Thymus (tissue), 11 donors: ENCODE results near the gene POM121. TPM values are rescaled to one million over a fixed set of nuclear protein-coding genes. Genes with fewer than 3 reads are reported as not detected.
A peak's percentile ranks its signal among the peaks of the same experiment; 100 is the strongest.
"Not testable (repeated sequence)": the region's sequence is repeated elsewhere in the genome, so short reads cannot be mapped to it uniquely, and the experiment has no call there.

Source experiments
- DNase-seq, 9 donors: peaks; one replicate each; pipeline ENCODE4 v3.0.0-alpha.2; 2013; ENCODE audit warnings: low spot score in 9 of 9, low read depth in 6 of 9, missing footprints in 1 of 9
- H3K27ac ChIP-seq, 2 donors: one replicate each; pipeline ENCODE4 v1.5.1; 2013; ENCODE audit warnings: control low read depth in 1 of 2, low read depth in 1 of 2, low read length in 1 of 2, mild to moderate bottlenecking in 1 of 2, moderate library complexity in 1 of 2
- H3K27me3 ChIP-seq, 2 donors: one replicate each; pipeline ENCODE4 v1.5.1; 2013; ENCODE audit warnings: low read length in 1 of 2; ENCODE audit not compliant: control insufficient read depth in 2 of 2, insufficient read depth in 1 of 2
- H3K36me3 ChIP-seq, 2 donors: one replicate each; pipeline ENCODE4 v1.5.1; 2013; ENCODE audit warnings: low read length in 1 of 2, mild to moderate bottlenecking in 1 of 2, moderate library complexity in 1 of 2; ENCODE audit not compliant: control insufficient read depth in 2 of 2, insufficient read depth in 2 of 2
- H3K4me1 ChIP-seq, 2 donors: one replicate each; pipeline ENCODE4 v1.5.1; 2013; ENCODE audit warnings: low read length in 2 of 2; ENCODE audit not compliant: control insufficient read depth in 2 of 2, insufficient read depth in 2 of 2
- H3K4me3 ChIP-seq, 2 donors: one replicate each; pipeline ENCODE4 v1.5.1; 2013; ENCODE audit warnings: low read length in 2 of 2, control low read depth in 1 of 2, mild to moderate bottlenecking in 1 of 2
- H3K9me3 ChIP-seq, 2 donors: one replicate each; pipeline ENCODE4 v1.5.1; 2013; ENCODE audit warnings: low read length in 1 of 2, mild to moderate bottlenecking in 1 of 2; ENCODE audit not compliant: control insufficient read depth in 2 of 2, insufficient read depth in 1 of 2
- WGBS: extraction: QIAGEN DNeasy Blood & Tissue Kit; methylation state at CpG from one replicate; pipeline ENCODE4 v1.1.7; 2013; 5-methylcytosine and 5-hydroxymethylcytosine counted together
- polyA plus RNA-seq: library from polyadenylated mRNA; stranded (reverse); fragments of 200-250 nt; gene quantifications from one replicate; pipeline ENCODE4 v1.2.3, GENCODE V29; 2013
- total RNA-seq: library from RNA; stranded (reverse); fragments of 120-200 nt; gene quantifications from one replicate; pipeline ENCODE4 v1.2.4, GENCODE V29; 2013
- donor health status: healthy.

The POM121 gene
- total and polyA plus RNA-seq, 2 donors, result 3.9 to 14.4 TPM

- H3K36me3 ChIP-seq, result peaks cover 10 to 17% of the 10 kb centered on the region in 2 donors
- H3K4me3 ChIP-seq, H3K27ac ChIP-seq, H3K27me3 ChIP-seq, H3K9me3 ChIP-seq, H3K4me1 ChIP-seq, DNase-seq: not testable (repeated sequence)
- 98% methylated on average over 8 of the region's 9 CpGs for WGBS
Measured at GRCh38 chr7:72945597-72945996, 20.7 kb downstream of the POM121 start.

- not testable (repeated sequence) for H3K4me1 ChIP-seq, H3K9me3 ChIP-seq, H3K27ac ChIP-seq, H3K27me3 ChIP-seq, H3K4me3 ChIP-seq, DNase-seq
- 97% methylated on average over 22 of the region's 22 CpGs for WGBS
- peaks cover 9 to 17% of the 10 kb centered on the region in 2 donors for H3K36me3 ChIP-seq
Measured at GRCh38 chr7:72946130-72946745, 21.3 kb downstream of the POM121 start.

- 96% methylated on average over 18 of the region's 23 CpGs for WGBS
- not testable (repeated sequence) for H3K4me1 ChIP-seq
Measured at GRCh38 chr7:72948714-72949113, 23.8 kb downstream of the POM121 start.

GRCh38 chr7:72949276-72949675 is 24.4 kb downstream of the POM121 start:
- not testable (repeated sequence) for H3K9me3 ChIP-seq, DNase-seq, H3K4me3 ChIP-seq, H3K27me3 ChIP-seq, H3K4me1 ChIP-seq, H3K27ac ChIP-seq
- H3K36me3 ChIP-seq, result peaks cover 9 to 13% of the 10 kb centered on the region in 2 donors
- WGBS, result 98% methylated on average over 9 of the region's 9 CpGs

More at GRCh38 chr7:72948714-72949113, 23.8 kb downstream of the POM121 start:
- H3K27me3 ChIP-seq, H3K9me3 ChIP-seq, DNase-seq, H3K4me3 ChIP-seq, H3K27ac ChIP-seq: not testable (repeated sequence)
- H3K36me3 ChIP-seq, result peaks cover 9 to 13% of the 10 kb centered on the region in 2 donors

GRCh38 chr7:72949686-72950085 is 24.8 kb downstream of the POM121 start:
- not testable (repeated sequence) for H3K9me3 ChIP-seq, H3K4me3 ChIP-seq, H3K4me1 ChIP-seq, DNase-seq, H3K27me3 ChIP-seq, H3K27ac ChIP-seq
- WGBS, result 99% methylated on average over 4 of the region's 6 CpGs
- H3K36me3 ChIP-seq, result peaks cover 9 to 13% of the 10 kb centered on the region in 2 donors

- H3K27me3 ChIP-seq, DNase-seq, H3K9me3 ChIP-seq, H3K4me3 ChIP-seq, H3K27ac ChIP-seq, H3K4me1 ChIP-seq: not testable (repeated sequence)
- H3K36me3 ChIP-seq, result peaks cover 9 to 13% of the 10 kb centered on the region in 2 donors
- WGBS, result no CpG with 5 or more reads among the region's 6 CpGs
Measured at GRCh38 chr7:72950432-72950831, 25.5 kb downstream of the POM121 start.

- H3K4me1 ChIP-seq, H3K27ac ChIP-seq, H3K36me3 ChIP-seq, DNase-seq, H3K27me3 ChIP-seq, H3K9me3 ChIP-seq: not testable (repeated sequence)
- 0% methylated on average over 5 of the region's 43 CpGs for WGBS
- H3K4me3 ChIP-seq, result peak overlapping the region in 1 of 2 donors; percentile 33
Measured at GRCh38 chr7:72953901-72954562, 29.1 kb downstream of the POM121 start.

- not testable (repeated sequence) for DNase-seq, H3K9me3 ChIP-seq, H3K27me3 ChIP-seq, H3K4me1 ChIP-seq, H3K27ac ChIP-seq, H3K36me3 ChIP-seq
- WGBS, result 24% methylated on average over 17 of the region's 45 CpGs
- peak overlapping the region; percentile 16 to 33 for H3K4me3 ChIP-seq
Measured at GRCh38 chr7:72954563-72955198, 29.8 kb downstream of the POM121 start.

GRCh38 chr7:72960029-72960428 is 35.1 kb downstream of the POM121 start:
- H3K4me1 ChIP-seq, H3K9me3 ChIP-seq, H3K27ac ChIP-seq, DNase-seq, H3K4me3 ChIP-seq, H3K27me3 ChIP-seq, H3K36me3 ChIP-seq: not testable (repeated sequence)
- WGBS, result 98% methylated on average over 4 of the region's 18 CpGs
